ENCODE results near the gene C3orf62. TPM values are rescaled to one million over a fixed set of nuclear protein-coding genes. Genes with fewer than 3 reads are reported as not detected.
A peak's percentile ranks its signal among the peaks of the same experiment; 100 is the strongest.

The C3orf62 gene
- total RNA-seq, 2 experiments from 2014 or later, result 1.7 TPM

- CTCF ChIA-PET, result interaction anchor here (1.3 kb wide), 1 partner anchor 154 kb away, joined by 3 read pairs; no protein-coding TSS in a partner anchor
- Mint-ChIP-seq H3K4me3 (no peak overlapping the region), H3K27ac (no peak overlapping the region), H3K9me3 (no peaks in the 10 kb centered on the region), H3K4me1 (ENCODE audit: low read depth) (no peaks in the 10 kb centered on the region), H3K36me3 (ENCODE audit: low read depth) (peaks cover 37% of the 10 kb centered on the region), H3K27me3 (ENCODE audit: low read depth) (no peaks in the 10 kb centered on the region)
- DNase-seq, result peak; percentile 51
- intact Hi-C loops (cut with micrococcal nuclease), result loop anchor here (1.0 to 10.0 kb wide), 3 partner anchors 45 to 379 kb away; partner anchors contain the start of genes APEH and USP4
Measured at GRCh38 chr3:49295489-49296058, 18.5 kb upstream of the C3orf62 start.

GRCh38 chr3:49294343-49294742 is 17.3 kb upstream of the C3orf62 start:
- CTCF ChIA-PET, result interaction anchor here (1.1 to 1.5 kb wide), 3 partner anchors 8 to 155 kb away, joined by 3 to 7 read pairs (median 5); partner anchors contain the start of gene USP4
- no peak overlapping the region for H3K27ac Mint-ChIP-seq

GRCh38 chr3:49283997-49284396 is 7.0 kb upstream of the C3orf62 start:
- Mint-ChIP-seq H3K27ac (no peak overlapping the region), H3K27me3 (ENCODE audit: low read depth) (no peaks in the 10 kb centered on the region), H3K36me3 (ENCODE audit: low read depth) (peaks cover 29% of the 10 kb centered on the region), H3K4me3 (no peak overlapping the region), H3K9me3 (no peaks in the 10 kb centered on the region), H3K4me1 (ENCODE audit: low read depth) (no peaks in the 10 kb centered on the region)
- CTCF ChIA-PET, result no interaction called here
- no peak for DNase-seq
- intact Hi-C loops (cut with micrococcal nuclease), result no loop called here

More at GRCh38 chr3:49294343-49294742, 17.3 kb upstream of the C3orf62 start:
- intact Hi-C loops (cut with micrococcal nuclease), result loop anchor here (10.0 kb wide), 1 partner anchor 380 kb away; the partner anchor contains the start of gene APEH
- Mint-ChIP-seq H3K4me1 (ENCODE audit: low read depth) (no peaks in the 10 kb centered on the region), H3K36me3 (ENCODE audit: low read depth) (peaks cover 32% of the 10 kb centered on the region), H3K27me3 (ENCODE audit: low read depth) (no peaks in the 10 kb centered on the region), H3K9me3 (no peaks in the 10 kb centered on the region), H3K4me3 (no peak overlapping the region)
- DNase-seq, result no peak

GRCh38 chr3:49279376-49279775 is 2.3 kb upstream of the C3orf62 start:
- Mint-ChIP-seq H3K4me3 (no peak overlapping the region), H3K4me1 (ENCODE audit: low read depth) (peaks cover 27% of the 10 kb centered on the region), H3K27me3 (ENCODE audit: low read depth) (no peaks in the 10 kb centered on the region), H3K27ac (no peak overlapping the region), H3K36me3 (ENCODE audit: low read depth) (peaks cover 30% of the 10 kb centered on the region), H3K9me3 (no peaks in the 10 kb centered on the region)
- intact Hi-C loops (cut with micrococcal nuclease), result no loop called here
- CTCF ChIA-PET, result interaction anchor here (0.9 kb wide), 1 partner anchor 122 kb away, joined by 3 read pairs; no protein-coding TSS in a partner anchor
- no peak for DNase-seq

GRCh38 chr3:49278548-49278947 is 1.5 kb upstream of the C3orf62 start:
- Mint-ChIP-seq H3K27me3 (ENCODE audit: low read depth) (no peaks in the 10 kb centered on the region), H3K36me3 (ENCODE audit: low read depth) (peaks cover 26% of the 10 kb centered on the region), H3K27ac (peak overlapping the region; percentile 51), H3K4me3 (no peak overlapping the region), H3K9me3 (no peaks in the 10 kb centered on the region), H3K4me1 (ENCODE audit: low read depth) (peaks cover 33% of the 10 kb centered on the region)
- DNase-seq, result no peak
- intact Hi-C loops (cut with micrococcal nuclease), result no loop called here
- CTCF ChIA-PET, result interaction anchor here (0.9 to 1.7 kb wide), 3 partner anchors 107 to 171 kb away, joined by 3 to 9 read pairs (median 4); partner anchors contain the start of gene KLHDC8B

GRCh38 chr3:49277383-49277775 is 347 bp upstream of the C3orf62 start:
- Mint-ChIP-seq H3K4me1 (ENCODE audit: low read depth) (peaks cover 33% of the 10 kb centered on the region), H3K9me3 (no peaks in the 10 kb centered on the region), H3K27me3 (ENCODE audit: low read depth) (no peaks in the 10 kb centered on the region), H3K4me3 (peak overlapping the region; percentile 75), H3K36me3 (ENCODE audit: low read depth) (peaks cover 20% of the 10 kb centered on the region), H3K27ac (peak overlapping the region; percentile 82)
- intact Hi-C loops (cut with micrococcal nuclease), result loop anchor here (2.0 kb wide), 2 partner anchors 107 to 289 kb away; partner anchors contain the start of gene KLHDC8B
- no peak for DNase-seq
- CTCF ChIA-PET, result interaction anchor here (0.6 to 1.7 kb wide), 4 partner anchors 10 to 604 kb away, joined by 3 to 9 read pairs (median 4); no protein-coding TSS in a partner anchor

GRCh38 chr3:49273825-49274532 is 3.1 kb downstream of the C3orf62 start:
- Mint-ChIP-seq H3K27me3 (ENCODE audit: low read depth) (no peaks in the 10 kb centered on the region), H3K4me3 (no peak overlapping the region), H3K4me1 (ENCODE audit: low read depth) (peaks cover 33% of the 10 kb centered on the region), H3K9me3 (no peaks in the 10 kb centered on the region), H3K36me3 (ENCODE audit: low read depth) (peaks cover 12% of the 10 kb centered on the region), H3K27ac (no peak overlapping the region)
- no peak for DNase-seq
- intact Hi-C loops (cut with micrococcal nuclease), result no loop called here
- CTCF ChIA-PET, result no interaction called here

- DNase-seq, result no peak
- intact Hi-C loops (cut with micrococcal nuclease), result no loop called here
- Mint-ChIP-seq H3K4me1 (ENCODE audit: low read depth) (peaks cover 13% of the 10 kb centered on the region), H3K27me3 (ENCODE audit: low read depth) (no peaks in the 10 kb centered on the region), H3K4me3 (no peak overlapping the region), H3K36me3 (ENCODE audit: low read depth) (no peaks in the 10 kb centered on the region), H3K9me3 (no peaks in the 10 kb centered on the region), H3K27ac (no peak overlapping the region)
- CTCF ChIA-PET, result no interaction called here
Measured at GRCh38 chr3:49271047-49271446, 6.0 kb downstream of the C3orf62 start.

- H3K36me3 Mint-ChIP-seq (ENCODE audit: low read depth), result no peaks in the 10 kb centered on the region
- DNase-seq, result no peak
- intact Hi-C loops (cut with micrococcal nuclease), result no loop called here
- peaks cover 6% of the 10 kb centered on the region for H3K4me1 Mint-ChIP-seq (ENCODE audit: low read depth)
- H3K27me3 Mint-ChIP-seq (ENCODE audit: low read depth), result no peaks in the 10 kb centered on the region
- no peaks in the 10 kb centered on the region for H3K9me3 Mint-ChIP-seq
- no peak overlapping the region for H3K4me3 Mint-ChIP-seq
- CTCF ChIA-PET, result no interaction called here
- no peak overlapping the region for H3K27ac Mint-ChIP-seq
Measured at GRCh38 chr3:49270156-49270500, 6.9 kb downstream of the C3orf62 start.

- H3K36me3 Mint-ChIP-seq (ENCODE audit: low read depth), result no peaks in the 10 kb centered on the region
- no peaks in the 10 kb centered on the region for H3K9me3 Mint-ChIP-seq
- H3K4me1 Mint-ChIP-seq (ENCODE audit: low read depth), result peaks cover 6% of the 10 kb centered on the region
- H3K4me3 Mint-ChIP-seq, result no peak overlapping the region
- intact Hi-C loops (cut with micrococcal nuclease), result no loop called here
- H3K27me3 Mint-ChIP-seq (ENCODE audit: low read depth), result no peaks in the 10 kb centered on the region
- CTCF ChIA-PET, result no interaction called here
- no peak for DNase-seq
- no peak overlapping the region for H3K27ac Mint-ChIP-seq
Measured at GRCh38 chr3:49269443-49270155, 7.4 kb downstream of the C3orf62 start.

- H3K4me3 Mint-ChIP-seq, result no peak overlapping the region
- H3K4me1 Mint-ChIP-seq (ENCODE audit: low read depth), result no peaks in the 10 kb centered on the region
- no peaks in the 10 kb centered on the region for H3K36me3 Mint-ChIP-seq (ENCODE audit: low read depth)
- CTCF ChIA-PET, result no interaction called here
- H3K27me3 Mint-ChIP-seq (ENCODE audit: low read depth), result no peaks in the 10 kb centered on the region
- H3K27ac Mint-ChIP-seq, result no peak overlapping the region
- DNase-seq, result no peak
- H3K9me3 Mint-ChIP-seq, result no peaks in the 10 kb centered on the region
- intact Hi-C loops (cut with micrococcal nuclease), result no loop called here
Measured at GRCh38 chr3:49266410-49267095, 10.5 kb downstream of the C3orf62 start.

All from activated naive CD4-positive, alpha-beta T cell treated with anti-CD3 and anti-CD28 coated beads for 36 hours (primary cell).